Measurements from ENCODE around the gene ZSCAN22.
"Not testable (repeated sequence)": the region's sequence is repeated elsewhere in the genome, so short reads cannot be mapped to it uniquely, and the experiment has no call there.

ZSCAN22 gene

GRCh38 chr19:58366585-58367430 lies 40.0 kb downstream of the ZSCAN22 start:
- TF ChIP-seq CTCF (conservative IDR thresholded peaks at IDR 0.05; ENCODE audit: low read depth, low read length): no peak
- H3K4me3 ChIP-seq (ENCODE audit: low read depth, low read length): no peak overlapping the region
- DNase-seq (ENCODE audit: low read depth): no peak

GRCh38 chr19:58367698-58368454 lies 41.1 kb downstream of the ZSCAN22 start:
- no peak for TF ChIP-seq CTCF (conservative IDR thresholded peaks at IDR 0.05; ENCODE audit: low read depth, low read length)
- no peak overlapping the region for H3K4me3 ChIP-seq (ENCODE audit: low read depth, low read length)
- no peak for DNase-seq (ENCODE audit: low read depth)

GRCh38 chr19:58368561-58369360 lies 42.0 kb downstream of the ZSCAN22 start:
- no peak for DNase-seq (ENCODE audit: low read depth)
- H3K4me3 ChIP-seq (ENCODE audit: low read depth, low read length): no peak overlapping the region
- no peak for TF ChIP-seq CTCF (conservative IDR thresholded peaks at IDR 0.05; ENCODE audit: low read depth, low read length)

GRCh38 chr19:58372311-58373133 lies 45.7 kb downstream of the ZSCAN22 start:
- no peak for DNase-seq (ENCODE audit: low read depth)
- TF ChIP-seq CTCF (conservative IDR thresholded peaks at IDR 0.05; ENCODE audit: low read depth, low read length): peak; percentile 37
- no peak overlapping the region for H3K4me3 ChIP-seq (ENCODE audit: low read depth, low read length)

GRCh38 chr19:58374200-58374599 lies 47.4 kb downstream of the ZSCAN22 start:
- TF ChIP-seq CTCF (conservative IDR thresholded peaks at IDR 0.05; ENCODE audit: low read depth, low read length): no peak
- no peak overlapping the region for H3K4me3 ChIP-seq (ENCODE audit: low read depth, low read length)
- DNase-seq (ENCODE audit: low read depth): peak; percentile 35

GRCh38 chr19:58376724-58377123 lies 49.9 kb downstream of the ZSCAN22 start:
- not testable (repeated sequence) for DNase-seq (ENCODE audit: low read depth)

More at GRCh38 chr19:58376724-58377123, 49.9 kb downstream of the ZSCAN22 start:
- not testable (repeated sequence) for H3K4me3 ChIP-seq (ENCODE audit: low read depth, low read length)

All from choroid plexus epithelial cell (primary cell).